SH-SY5Y (cell line): Measurements from ENCODE around the gene TMEM200A.

Source experiments
- GATA2 ChIP-seq: IDR thresholded peaks from 2 replicates; pipeline ENCODE4 v1.6.1; 2011; ENCODE audit warnings: mild to moderate bottlenecking, low read depth, low read length
- GATA3 ChIP-seq: IDR thresholded peaks from 2 replicates; pipeline ENCODE4 v1.6.1; 2011; ENCODE audit warnings: low read depth, mild to moderate bottlenecking, low read length, moderate library complexity

DNA sequence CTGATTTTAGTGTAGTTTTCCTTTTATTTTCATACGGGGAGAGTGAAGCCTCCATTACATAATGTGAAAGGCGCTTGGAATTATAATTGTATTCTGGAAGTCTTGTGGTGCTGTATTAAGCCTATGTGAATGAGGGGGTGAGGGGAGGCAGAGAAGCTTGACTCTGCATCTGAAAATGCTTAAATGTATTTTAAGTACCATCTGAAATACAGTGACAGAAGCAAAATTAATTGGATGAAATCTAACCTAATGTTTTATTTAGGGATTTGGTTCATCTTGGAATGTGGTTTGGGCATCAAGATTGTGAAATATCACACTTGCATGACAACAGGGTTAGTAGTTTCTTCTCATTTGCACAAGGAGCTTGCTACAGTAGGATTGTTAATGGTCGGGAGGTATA lies 41.2 kb downstream of the TMEM200A start:
- TF ChIP-seq GATA3 (no peak), GATA2 (no peak)
